Astrocyte (in vitro differentiated cells and primary cell): ENCODE data around the gene CDON. TPM values are rescaled to one million over a fixed set of nuclear protein-coding genes. Genes with fewer than 3 reads are reported as not detected.

ENCODE experiments used
- DNase-seq: peaks from one replicate; pipeline ENCODE4 v3.0.0-alpha.2; 2010; ENCODE audit warnings: low read depth
- FAIRE-seq: peaks from 2 replicates; lab custom pipeline; 2011; peaks lifted over from hg19 to GRCh38; lab: Jason Lieb, UNC
- H2AFZ ChIP-seq: 2 replicates; pipeline ENCODE4 v1.6.0; 2012; ENCODE audit warnings: low read depth, low read length, inconsistent platforms
- H3K27ac ChIP-seq: 2 replicates; pipeline ENCODE4 v1.5.1; 2011; ENCODE audit warnings: low read depth, low read length, inconsistent platforms
- H3K27me3 ChIP-seq: 2 replicates; pipeline ENCODE4 v1.6.0; 2011; ENCODE audit warnings: low read length, inconsistent platforms; ENCODE audit not compliant: insufficient read depth
- H3K36me3 ChIP-seq: 2 replicates; pipeline ENCODE4 v1.5.1; 2011; ENCODE audit warnings: low read length, inconsistent platforms; ENCODE audit not compliant: insufficient read depth
- H3K4me1 ChIP-seq: 2 replicates; pipeline ENCODE4 v1.5.1; 2011; ENCODE audit warnings: low read length, inconsistent platforms; ENCODE audit not compliant: insufficient read depth
- H3K4me2 ChIP-seq: 2 replicates; pipeline ENCODE4 v1.6.0; 2012; ENCODE audit warnings: low read length, inconsistent platforms
- H3K4me3 ChIP-seq: 2 replicates; pipeline ENCODE4 v1.5.1; 2011; ENCODE audit warnings: low read depth, mild to moderate bottlenecking, low read length, inconsistent platforms; ENCODE audit not compliant: insufficient read depth
- H3K79me2 ChIP-seq: 2 replicates; pipeline ENCODE4 v1.6.0; 2012; ENCODE audit warnings: mild to moderate bottlenecking, low read length, inconsistent platforms; ENCODE audit not compliant: insufficient read depth
- H3K9ac ChIP-seq: 2 replicates; pipeline ENCODE4 v1.6.0; 2012; ENCODE audit warnings: mild to moderate bottlenecking, low read length, inconsistent platforms
- H3K9me3 ChIP-seq: 2 replicates; pipeline ENCODE4 v1.5.1; 2012; ENCODE audit warnings: low read depth, mild to moderate bottlenecking, low read length, inconsistent platforms; ENCODE audit not compliant: insufficient read depth
- H4K20me1 ChIP-seq: 2 replicates; pipeline ENCODE4 v1.6.0; 2012; ENCODE audit warnings: low read length, inconsistent platforms; ENCODE audit not compliant: insufficient read depth
- H3K27ac Mint-ChIP-seq: one replicate; pipeline ENCODE4 v1.8.0; 2021; ENCODE audit warnings: mild to moderate bottlenecking, mixed read lengths; ENCODE audit not compliant: unreplicated experiment
- H3K27me3 Mint-ChIP-seq: one replicate; pipeline ENCODE4 v1.8.0; 2021; ENCODE audit warnings: low read depth, mixed read lengths; ENCODE audit not compliant: unreplicated experiment
- H3K36me3 Mint-ChIP-seq: one replicate; pipeline ENCODE4 v1.8.0; 2021; ENCODE audit warnings: low read depth, mixed read lengths; ENCODE audit not compliant: unreplicated experiment
- H3K4me1 Mint-ChIP-seq: one replicate; pipeline ENCODE4 v1.8.0; 2021; ENCODE audit warnings: low read depth, mixed read lengths; ENCODE audit not compliant: unreplicated experiment
- H3K4me3 Mint-ChIP-seq: one replicate; pipeline ENCODE4 v1.8.0; 2021; ENCODE audit warnings: mild to moderate bottlenecking, moderate library complexity, mixed read lengths; ENCODE audit not compliant: unreplicated experiment
- H3K9me3 Mint-ChIP-seq: one replicate; pipeline ENCODE4 v1.8.0; 2021; ENCODE audit warnings: mild to moderate bottlenecking, mixed read lengths; ENCODE audit not compliant: unreplicated experiment
- EZH2 ChIP-seq: IDR thresholded peaks from 2 replicates; pipeline ENCODE4 v1.6.1; 2012; ENCODE audit warnings: mild to moderate bottlenecking, low read length, inconsistent platforms; ENCODE audit not compliant: insufficient read depth
- total RNA-seq: library from RNA; stranded (reverse); gene quantifications from 2 replicates; pipeline ENCODE4 v1.2.1, GENCODE V29; 2021
- TF ChIP-seq, protein P1 (sequence below): IDR thresholded peaks from 2 replicates; pipeline ENCODE4 v1.5.1; 2011; ENCODE audit warnings: low read depth, mild to moderate bottlenecking, inconsistent platforms, low read length, moderate library complexity; ENCODE audit not compliant: insufficient read depth

The CDON gene
- total RNA-seq, 1 donor from 2014 or later, result 15.5 TPM

DNA sequence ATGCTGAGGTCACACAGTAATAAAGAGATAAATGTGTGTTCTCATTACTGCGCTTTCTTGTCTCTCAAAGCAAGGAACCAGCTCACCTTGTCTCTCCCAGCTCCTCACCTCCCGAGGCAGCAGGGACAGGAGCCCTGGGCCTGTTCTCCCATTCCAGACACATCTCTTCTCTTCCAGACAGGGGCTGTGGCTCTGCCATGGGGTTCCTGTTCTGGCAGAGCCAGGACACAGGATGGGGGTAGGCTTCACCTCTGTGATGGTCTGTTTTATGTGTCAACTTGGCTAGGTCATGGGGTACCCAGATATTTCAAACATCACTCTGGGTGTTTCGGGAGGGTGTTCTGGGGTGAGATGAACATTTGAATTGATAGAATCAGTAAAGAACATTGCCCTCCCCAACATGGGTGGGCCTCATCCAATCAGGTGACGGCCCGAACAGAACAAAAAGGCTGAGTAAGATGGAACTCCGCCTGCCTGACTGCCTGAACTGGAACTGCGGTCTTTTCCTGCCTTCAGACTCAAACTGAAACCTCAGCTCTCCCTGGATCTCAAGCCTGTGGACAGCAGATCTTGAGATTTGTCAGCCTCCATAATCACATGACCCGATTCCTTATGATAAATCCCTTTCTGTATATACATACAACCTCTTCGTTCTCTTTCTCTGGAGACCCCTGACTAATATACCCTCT is 118.9 kb downstream of the CDON start:
- H3K9me3 Mint-ChIP-seq, result no peaks in the 10 kb centered on the region
- H3K27me3 ChIP-seq, result peaks cover 2% of the 10 kb centered on the region
- no peaks in the 10 kb centered on the region for H3K36me3 ChIP-seq
- DNase-seq (no peak), FAIRE-seq (no peak)
- H4K20me1 ChIP-seq, result no peaks in the 10 kb centered on the region
- H3K4me3 Mint-ChIP-seq, result no peak overlapping the region
- no peaks in the 10 kb centered on the region for H3K9me3 ChIP-seq
- TF ChIP-seq, protein P1, sequence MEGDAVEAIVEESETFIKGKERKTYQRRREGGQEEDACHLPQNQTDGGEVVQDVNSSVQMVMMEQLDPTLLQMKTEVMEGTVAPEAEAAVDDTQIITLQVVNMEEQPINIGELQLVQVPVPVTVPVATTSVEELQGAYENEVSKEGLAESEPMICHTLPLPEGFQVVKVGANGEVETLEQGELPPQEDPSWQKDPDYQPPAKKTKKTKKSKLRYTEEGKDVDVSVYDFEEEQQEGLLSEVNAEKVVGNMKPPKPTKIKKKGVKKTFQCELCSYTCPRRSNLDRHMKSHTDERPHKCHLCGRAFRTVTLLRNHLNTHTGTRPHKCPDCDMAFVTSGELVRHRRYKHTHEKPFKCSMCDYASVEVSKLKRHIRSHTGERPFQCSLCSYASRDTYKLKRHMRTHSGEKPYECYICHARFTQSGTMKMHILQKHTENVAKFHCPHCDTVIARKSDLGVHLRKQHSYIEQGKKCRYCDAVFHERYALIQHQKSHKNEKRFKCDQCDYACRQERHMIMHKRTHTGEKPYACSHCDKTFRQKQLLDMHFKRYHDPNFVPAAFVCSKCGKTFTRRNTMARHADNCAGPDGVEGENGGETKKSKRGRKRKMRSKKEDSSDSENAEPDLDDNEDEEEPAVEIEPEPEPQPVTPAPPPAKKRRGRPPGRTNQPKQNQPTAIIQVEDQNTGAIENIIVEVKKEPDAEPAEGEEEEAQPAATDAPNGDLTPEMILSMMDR, result no peak
- TF ChIP-seq EZH2, result no peak
- no peaks in the 10 kb centered on the region for H3K4me1 ChIP-seq
- H3K4me3 ChIP-seq, result no peak overlapping the region
- no peak overlapping the region for H2AFZ ChIP-seq
- H3K27me3 Mint-ChIP-seq, result peaks cover 21% of the 10 kb centered on the region
- no peaks in the 10 kb centered on the region for H3K79me2 ChIP-seq
- no peaks in the 10 kb centered on the region for H3K4me1 Mint-ChIP-seq
- no peak overlapping the region for H3K27ac Mint-ChIP-seq
- H3K9ac ChIP-seq, result no peak overlapping the region
- H3K4me2 ChIP-seq, result no peak overlapping the region
- H3K27ac ChIP-seq, result no peak overlapping the region
- H3K36me3 Mint-ChIP-seq, result no peaks in the 10 kb centered on the region

DNA sequence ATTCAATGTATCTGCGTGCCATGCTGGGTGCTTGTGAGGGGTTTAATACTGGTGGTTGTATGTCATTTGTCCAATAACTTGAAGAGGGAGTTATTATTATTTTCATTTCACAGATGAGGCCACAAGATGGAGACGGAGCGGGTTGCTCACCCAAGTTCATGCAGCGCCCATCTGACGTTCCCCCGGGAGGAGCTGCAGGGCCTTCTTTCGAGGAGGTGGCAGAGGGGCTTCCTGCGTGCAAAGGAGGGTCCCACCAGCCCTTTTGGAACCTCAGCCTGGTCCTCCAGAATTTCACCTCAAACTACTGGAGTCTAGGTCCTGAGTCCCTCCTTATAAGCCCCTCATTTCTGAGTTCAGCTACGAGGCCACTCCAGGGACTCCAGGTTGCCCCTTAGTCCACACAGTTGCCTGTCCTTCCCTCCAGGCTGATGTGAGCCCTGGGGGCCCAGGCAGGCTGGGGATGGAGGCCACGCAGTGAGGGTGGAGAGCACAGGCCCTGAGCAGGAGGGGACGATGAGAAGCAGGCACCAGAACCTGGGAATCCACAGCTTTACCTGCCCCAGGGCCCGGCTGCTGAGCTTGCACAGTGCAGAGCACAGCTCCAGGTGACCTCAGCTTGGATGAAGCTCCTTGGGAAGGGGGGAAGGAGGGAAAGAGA is 119.8 kb downstream of the CDON start:
- Mint-ChIP-seq H3K4me3 (no peak overlapping the region), H3K27me3 (peaks cover 21% of the 10 kb centered on the region), H3K9me3 (no peaks in the 10 kb centered on the region), H3K36me3 (no peaks in the 10 kb centered on the region), H3K27ac (no peak overlapping the region), H3K4me1 (no peaks in the 10 kb centered on the region)
- no peak overlapping the region for H3K4me3 ChIP-seq
- TF ChIP-seq, protein P1, result no peak
- no peak for TF ChIP-seq EZH2
- H3K4me2 ChIP-seq, result no peak overlapping the region
- H4K20me1 ChIP-seq, result no peaks in the 10 kb centered on the region
- H3K36me3 ChIP-seq, result no peaks in the 10 kb centered on the region
- no peak overlapping the region for H2AFZ ChIP-seq
- H3K4me1 ChIP-seq, result no peaks in the 10 kb centered on the region
- H3K27ac ChIP-seq, result no peak overlapping the region
- no peaks in the 10 kb centered on the region for H3K9me3 ChIP-seq
- no peak for DNase-seq
- H3K9ac ChIP-seq, result no peak overlapping the region
- peaks cover 2% of the 10 kb centered on the region for H3K27me3 ChIP-seq
- no peaks in the 10 kb centered on the region for H3K79me2 ChIP-seq
- no peak for FAIRE-seq
